Suprapubic skin (tissue), 3 donors: Measurements from ENCODE around the gene RASA4.
"Not testable (repeated sequence)": the region's sequence is repeated elsewhere in the genome, so short reads cannot be mapped to it uniquely, and the experiment has no call there.

Experiments
- CTCF ChIP-seq, 2 donors: fragments of 200-600 bp in 1 of 2; fragments of 450-650 bp in 1 of 2; sonication (generic) in 1 of 2; IDR thresholded peaks; one replicate each; pipeline ENCODE4 v1.5.1; 2016 to 2019; ENCODE audit warnings: antibody characterized with exemption in 2 of 2, mild to moderate bottlenecking in 1 of 2, moderate library complexity in 1 of 2
- EP300 ChIP-seq: sonication (generic); formaldehyde crosslinking; IDR thresholded peaks from one replicate; pipeline ENCODE4 v1.6.1; 2017; ENCODE audit warnings: antibody characterized with exemption
- POLR2A ChIP-seq, 2 donors: fragments of 450-650 bp; IDR thresholded peaks; one replicate each; pipeline ENCODE4 v1.6.1; 2017; ENCODE audit warnings: antibody characterized with exemption in 2 of 2, mild to moderate bottlenecking in 2 of 2, moderate library complexity in 2 of 2

GRCh38 chr7:102611013-102611674 lies 5.4 kb downstream of the RASA4 start:
- TF ChIP-seq POLR2A (IDR thresholded peaks at IDR 0.05); CTCF (IDR thresholded peaks at IDR 0.05); EP300: not testable (repeated sequence)
